ENCODE measurements around the gene FYN.

DNA sequence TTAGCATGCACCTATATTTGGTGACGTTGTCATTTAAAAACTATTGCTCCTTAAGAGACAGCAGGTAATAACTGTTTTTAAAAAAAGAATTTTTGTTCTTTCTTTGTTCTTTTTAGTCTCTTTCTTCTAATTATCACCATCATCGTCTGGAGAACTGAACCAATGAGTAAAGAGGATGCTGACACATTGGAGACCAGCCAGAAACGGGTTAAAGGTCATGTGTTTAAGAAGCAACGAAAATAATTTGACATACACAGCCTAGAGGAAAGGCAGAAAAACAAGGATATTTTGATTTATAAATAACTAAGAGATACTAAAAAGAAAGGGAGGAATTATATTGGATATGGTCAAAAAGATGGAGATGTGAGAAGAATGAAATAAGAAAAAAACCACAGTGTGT lies 19.2 kb upstream of the FYN start:
- TF ChIP-seq, protein P1, sequence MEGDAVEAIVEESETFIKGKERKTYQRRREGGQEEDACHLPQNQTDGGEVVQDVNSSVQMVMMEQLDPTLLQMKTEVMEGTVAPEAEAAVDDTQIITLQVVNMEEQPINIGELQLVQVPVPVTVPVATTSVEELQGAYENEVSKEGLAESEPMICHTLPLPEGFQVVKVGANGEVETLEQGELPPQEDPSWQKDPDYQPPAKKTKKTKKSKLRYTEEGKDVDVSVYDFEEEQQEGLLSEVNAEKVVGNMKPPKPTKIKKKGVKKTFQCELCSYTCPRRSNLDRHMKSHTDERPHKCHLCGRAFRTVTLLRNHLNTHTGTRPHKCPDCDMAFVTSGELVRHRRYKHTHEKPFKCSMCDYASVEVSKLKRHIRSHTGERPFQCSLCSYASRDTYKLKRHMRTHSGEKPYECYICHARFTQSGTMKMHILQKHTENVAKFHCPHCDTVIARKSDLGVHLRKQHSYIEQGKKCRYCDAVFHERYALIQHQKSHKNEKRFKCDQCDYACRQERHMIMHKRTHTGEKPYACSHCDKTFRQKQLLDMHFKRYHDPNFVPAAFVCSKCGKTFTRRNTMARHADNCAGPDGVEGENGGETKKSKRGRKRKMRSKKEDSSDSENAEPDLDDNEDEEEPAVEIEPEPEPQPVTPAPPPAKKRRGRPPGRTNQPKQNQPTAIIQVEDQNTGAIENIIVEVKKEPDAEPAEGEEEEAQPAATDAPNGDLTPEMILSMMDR (IDR thresholded peaks at IDR 0.05; ENCODE audit: control extremely low read depth in 1 of 3, insufficient read depth in 1 of 3, low read depth in 1 of 3, low read length in 3 of 3): no peak
- no peak for TF ChIP-seq MAFK (IDR thresholded peaks at IDR 0.05; ENCODE audit: low read depth, low read length)
